IMR-90 (cell line): ENCODE data around the gene TOM1L1.

Experiments
- MAFK ChIP-seq: IDR thresholded peaks from 2 replicates; pipeline ENCODE4 v1.6.1; 2012; ENCODE audit warnings: low read depth, low read length, improper control_type of control experiment
- MAZ ChIP-seq: IDR thresholded peaks from 2 replicates; pipeline ENCODE4 v1.6.1; 2012; ENCODE audit warnings: low read depth, mild to moderate bottlenecking, low read length, improper control_type of control experiment, moderate library complexity, borderline replicate concordance
- NFE2L2 ChIP-seq: fragments of 150-350 bp; IDR thresholded peaks from 2 replicates; pipeline ENCODE4 v1.6.1; 2016; ENCODE audit warnings: low read depth, mild to moderate bottlenecking, low read length
- POLR2A ChIP-seq: IDR thresholded peaks from 2 replicates; pipeline ENCODE4 v1.6.1; 2012; ENCODE audit warnings: mild to moderate bottlenecking, low read depth, low read length
- RAD21 ChIP-seq: IDR thresholded peaks from 2 replicates; pipeline ENCODE4 v1.6.1; 2012; ENCODE audit warnings: low read length, improper control_type of control experiment
- RFX5 ChIP-seq: IDR thresholded peaks from 2 replicates; pipeline ENCODE4 v1.8.0; 2012; ENCODE audit warnings: low read depth, mild to moderate bottlenecking, low read length, moderate library complexity
- SMC3 ChIP-seq: fragments of 150-350 bp; IDR thresholded peaks from 2 replicates; pipeline ENCODE4 v1.6.1; 2016; ENCODE audit warnings: low read depth, mild to moderate bottlenecking, antibody characterized with exemption, low read length, moderate library complexity
- TF ChIP-seq, protein P1 (sequence below): conservative IDR thresholded peaks from 2 replicates; pipeline ENCODE4 v1.5.1; 2012; ENCODE audit warnings: mild to moderate bottlenecking, low read depth, low read length, improper control_type of control experiment

DNA sequence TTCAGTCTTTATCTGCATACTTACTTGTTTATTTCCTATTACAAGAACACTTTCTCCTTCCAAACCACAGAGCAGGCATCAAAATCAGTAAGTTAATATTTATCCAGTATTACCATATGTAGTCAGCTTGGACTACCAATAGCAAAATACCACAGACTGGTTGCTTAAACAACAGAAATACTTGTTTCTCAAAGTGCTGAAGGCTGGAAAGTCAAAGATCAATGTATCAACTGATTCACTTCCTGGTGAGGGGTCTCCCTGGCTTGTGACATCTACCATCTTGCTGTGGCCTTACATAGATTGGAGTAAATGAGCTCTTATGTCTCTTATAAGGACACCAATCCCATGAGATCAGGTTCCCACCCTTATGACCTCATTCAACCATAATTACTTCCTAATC lies 70.5 kb downstream of the TOM1L1 start:
- TF ChIP-seq POLR2A = no peak
- TF ChIP-seq, protein P1, sequence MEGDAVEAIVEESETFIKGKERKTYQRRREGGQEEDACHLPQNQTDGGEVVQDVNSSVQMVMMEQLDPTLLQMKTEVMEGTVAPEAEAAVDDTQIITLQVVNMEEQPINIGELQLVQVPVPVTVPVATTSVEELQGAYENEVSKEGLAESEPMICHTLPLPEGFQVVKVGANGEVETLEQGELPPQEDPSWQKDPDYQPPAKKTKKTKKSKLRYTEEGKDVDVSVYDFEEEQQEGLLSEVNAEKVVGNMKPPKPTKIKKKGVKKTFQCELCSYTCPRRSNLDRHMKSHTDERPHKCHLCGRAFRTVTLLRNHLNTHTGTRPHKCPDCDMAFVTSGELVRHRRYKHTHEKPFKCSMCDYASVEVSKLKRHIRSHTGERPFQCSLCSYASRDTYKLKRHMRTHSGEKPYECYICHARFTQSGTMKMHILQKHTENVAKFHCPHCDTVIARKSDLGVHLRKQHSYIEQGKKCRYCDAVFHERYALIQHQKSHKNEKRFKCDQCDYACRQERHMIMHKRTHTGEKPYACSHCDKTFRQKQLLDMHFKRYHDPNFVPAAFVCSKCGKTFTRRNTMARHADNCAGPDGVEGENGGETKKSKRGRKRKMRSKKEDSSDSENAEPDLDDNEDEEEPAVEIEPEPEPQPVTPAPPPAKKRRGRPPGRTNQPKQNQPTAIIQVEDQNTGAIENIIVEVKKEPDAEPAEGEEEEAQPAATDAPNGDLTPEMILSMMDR = no peak
- TF ChIP-seq RFX5 = no peak
- no peak for TF ChIP-seq RAD21
- TF ChIP-seq MAZ = no peak
- no peak for TF ChIP-seq MAFK
- TF ChIP-seq SMC3 = no peak
- TF ChIP-seq NFE2L2 = no peak
